Lung (tissue), 16 donors: ENCODE measurements around the gene USP26. TPM values are rescaled to one million over a fixed set of nuclear protein-coding genes. Genes with fewer than 3 reads are reported as not detected.

Experiments used
- ATAC-seq: fragments of 200-7000 bp; cut with Tn5 transposase; one replicate; pipeline ENCODE4 v1.9.1; 2020; ENCODE audit warnings: moderate number of reproducible peaks; ENCODE audit not compliant: insufficient read depth, low FRiP score
- DNase-seq, 3 donors: peaks; one replicate each; pipeline ENCODE4 v3.0.0-alpha.2; 2013 to 2017
- H3K27ac ChIP-seq, 2 donors: one replicate each; pipeline ENCODE4 v1.5.1; 2013; ENCODE audit warnings: mild to moderate bottlenecking in 2 of 2, moderate library complexity in 2 of 2, control low read depth in 1 of 2, inconsistent platforms in 1 of 2, low read depth in 1 of 2, low read length in 1 of 2
- H3K27me3 ChIP-seq, 3 donors: one replicate each; pipeline ENCODE4 v1.5.1; 2013; ENCODE audit warnings: low read length in 2 of 3; ENCODE audit not compliant: control insufficient read depth in 3 of 3, insufficient read depth in 3 of 3
- H3K36me3 ChIP-seq, 4 donors: one replicate each; pipeline ENCODE4 v1.5.1; 2013; ENCODE audit warnings: low read length in 4 of 4, mild to moderate bottlenecking in 1 of 4, moderate library complexity in 1 of 4; ENCODE audit not compliant: control insufficient read depth in 4 of 4, insufficient read depth in 4 of 4
- H3K4me1 ChIP-seq, 5 donors: one replicate each; pipeline ENCODE4 v1.5.1; 2013; ENCODE audit warnings: low read length in 5 of 5, mild to moderate bottlenecking in 2 of 5, moderate library complexity in 1 of 5; ENCODE audit not compliant: control insufficient read depth in 5 of 5, insufficient read depth in 5 of 5
- H3K4me3 ChIP-seq: one replicate; pipeline ENCODE4 v1.5.1; 2013; ENCODE audit warnings: mild to moderate bottlenecking, control low read depth, moderate library complexity
- H3K9ac ChIP-seq, 2 donors: one replicate each; pipeline ENCODE4 v1.5.1; 2013; ENCODE audit warnings: low read length in 2 of 2, control low read depth in 1 of 2; ENCODE audit not compliant: insufficient read depth in 1 of 2
- H3K9me3 ChIP-seq, 4 donors: one replicate each; pipeline ENCODE4 v1.5.1; 2013; ENCODE audit warnings: low read length in 3 of 4, mild to moderate bottlenecking in 1 of 4, moderate library complexity in 1 of 4; ENCODE audit not compliant: control insufficient read depth in 4 of 4, insufficient read depth in 3 of 4
- CTCF ChIP-seq: IDR thresholded peaks from 2 replicates; pipeline ENCODE4 v1.5.1; 2012; ENCODE audit warnings: mild to moderate bottlenecking; ENCODE audit errors: control extremely low read depth, extremely low read depth
- WGBS, 2 donors: extraction: QIAGEN DNeasy Blood & Tissue Kit; methylation state at CpG; one replicate each; pipeline ENCODE4 v1.1.7; 2013; 5-methylcytosine and 5-hydroxymethylcytosine counted together
- long read RNA-seq, 5 donors: transcript quantifications; one replicate each; lab custom pipeline, GENCODE V29; 2026
- polyA plus RNA-seq, 2 donors: library from polyadenylated mRNA; stranded (reverse); fragments of 200-250 nt; gene quantifications; one replicate each; pipeline ENCODE4 v1.2.1, GENCODE V29; 2013
- total RNA-seq, 2 donors: library from RNA; depleted of rRNA in 1 of 2; stranded (reverse); fragments of >200 nt in 1 of 2; gene quantifications; one replicate each; pipeline ENCODE4 v1.2.1, GENCODE V29; 2014 to 2021
- donor health status: control.
- donor health status: control.
- donor health status: Bipolar disorder and iron deficiency.
- donor health status: healthy.
- donor health status: DM: yes; HTN: yes; CAD: no.

USP26 gene
- total RNA-seq, result not detected
- polyA plus RNA-seq, result not detected
- long read RNA-seq, donor 1, result 0 reads
- long read RNA-seq, donor 2, result 0 reads
- long read RNA-seq, donor 3, result 0 reads
- long read RNA-seq, donor 4, result 0 reads
- long read RNA-seq, donor 5, result 0 reads

- no peak for ATAC-seq
- Histone ChIP-seq H3K9me3 (no peaks in the 10 kb centered on the region), H3K4me1 (no peaks in the 10 kb centered on the region), H3K36me3 (no peaks in the 10 kb centered on the region), H3K27ac (no peak within 1 kb of the TSS), H3K27me3 (peaks cover 0 to 15% (median 4%) of the 10 kb centered on the region in 3 donors), H3K9ac (no peak within 1 kb of the TSS), H3K4me3 (no peak within 1 kb of the TSS)
- WGBS, 2 donors, result 91 to 97% methylated on average over 16 of the region's 16 CpGs
- no peak for TF ChIP-seq CTCF
- no peak for DNase-seq
Observed at GRCh38 chrX:133097031-133097430, at the start of gene USP26. TSS of gene USP26 (minus strand) at chrX:133097109. CDS start at chrX:133028220, 68,889 bp downstream.

- Histone ChIP-seq H3K27me3 (peaks cover 0 to 22% (median 9%) of the 10 kb centered on the region in 3 donors), H3K4me3 (no peak overlapping the region), H3K9ac (no peak overlapping the region), H3K36me3 (no peaks in the 10 kb centered on the region), H3K9me3 (no peaks in the 10 kb centered on the region), H3K4me1 (no peaks in the 10 kb centered on the region), H3K27ac (no peak overlapping the region)
- no peak for DNase-seq
- 65 to 95% methylated on average over 4 of the region's 4 CpGs for WGBS, 2 donors
- TF ChIP-seq CTCF, result no peak
- no peak for ATAC-seq
Observed at GRCh38 chrX:133134282-133134681, 37.4 kb upstream of the USP26 start.

GRCh38 chrX:133120406-133120805, 23.5 kb upstream of the USP26 start:
- Histone ChIP-seq H3K27me3 (peaks cover 0 to 20% (median 2%) of the 10 kb centered on the region in 3 donors), H3K9ac (no peak overlapping the region), H3K9me3 (peaks cover 0 to 5% (median 0%) of the 10 kb centered on the region in 4 donors), H3K4me3 (no peak overlapping the region), H3K27ac (no peak overlapping the region), H3K36me3 (no peaks in the 10 kb centered on the region), H3K4me1 (no peaks in the 10 kb centered on the region)
- WGBS, 2 donors, result 80 to 94% methylated on average over 5 of the region's 5 CpGs
- no peak for DNase-seq
- no peak for ATAC-seq
- no peak for TF ChIP-seq CTCF
